H54 (cell line): ENCODE data around the gene IZUMO2.

Experiments
- DNase-seq: peaks from one replicate; pipeline ENCODE4 v3.0.0; 2011; ENCODE audit warnings: low spot score, mixed read lengths; ENCODE audit not compliant: insufficient read length
- FAIRE-seq: peaks from 3 replicates; lab custom pipeline; 2011; peaks lifted over from hg19 to GRCh38; lab: Jason Lieb, UNC
- POLR2A ChIP-seq: IDR thresholded peaks from 2 replicates; pipeline ENCODE4 v1.6.1; 2011; ENCODE audit warnings: low read depth, mild to moderate bottlenecking, low read length

Gene IZUMO2

GRCh38 chr19:50197348-50197747, 34.3 kb upstream of the IZUMO2 start:
- DNase-seq (no peak), FAIRE-seq (no peak)
- no peak for TF ChIP-seq POLR2A

- no peak for FAIRE-seq
- no peak for DNase-seq
- TF ChIP-seq POLR2A: no peak
Measured at GRCh38 chr19:50196322-50196932, 33.3 kb upstream of the IZUMO2 start.

- no peak for TF ChIP-seq POLR2A
- DNase-seq: no peak
- no peak for FAIRE-seq
Measured at GRCh38 chr19:50195224-50195623, 32.1 kb upstream of the IZUMO2 start.

GRCh38 chr19:50192463-50193211, 29.6 kb upstream of the IZUMO2 start:
- no peak for TF ChIP-seq POLR2A
- FAIRE-seq (no peak), DNase-seq (no peak)

- no peak for FAIRE-seq
- TF ChIP-seq POLR2A: no peak
- DNase-seq: no peak
Measured at GRCh38 chr19:50191216-50191615, 28.1 kb upstream of the IZUMO2 start.

GRCh38 chr19:50190439-50190891, 27.4 kb upstream of the IZUMO2 start:
- DNase-seq: no peak
- TF ChIP-seq POLR2A: no peak

GRCh38 chr19:50189331-50189730, 26.2 kb upstream of the IZUMO2 start:
- no peak for FAIRE-seq
- DNase-seq: no peak
- no peak for TF ChIP-seq POLR2A

More at GRCh38 chr19:50190439-50190891, 27.4 kb upstream of the IZUMO2 start:
- FAIRE-seq: no peak

GRCh38 chr19:50187937-50188336, 24.9 kb upstream of the IZUMO2 start:
- DNase-seq (no peak), FAIRE-seq (no peak)
- TF ChIP-seq POLR2A: no peak

- FAIRE-seq (no peak), DNase-seq (no peak)
- no peak for TF ChIP-seq POLR2A
Measured at GRCh38 chr19:50184196-50184595, 21.1 kb upstream of the IZUMO2 start.

- FAIRE-seq (no peak), DNase-seq (no peak)
- no peak for TF ChIP-seq POLR2A
Measured at GRCh38 chr19:50181121-50181520, 18.0 kb upstream of the IZUMO2 start.

GRCh38 chr19:50178859-50179537, 15.9 kb upstream of the IZUMO2 start:
- no peak for FAIRE-seq
- TF ChIP-seq POLR2A: no peak
- no peak for DNase-seq

GRCh38 chr19:50178320-50178719, 15.2 kb upstream of the IZUMO2 start:
- TF ChIP-seq POLR2A: no peak
- DNase-seq: no peak

GRCh38 chr19:50176775-50177174, 13.7 kb upstream of the IZUMO2 start:
- FAIRE-seq (no peak), DNase-seq (no peak)
- TF ChIP-seq POLR2A: no peak

More at GRCh38 chr19:50178320-50178719, 15.2 kb upstream of the IZUMO2 start:
- FAIRE-seq: no peak

GRCh38 chr19:50175924-50176323, 12.8 kb upstream of the IZUMO2 start:
- no peak for TF ChIP-seq POLR2A
- DNase-seq (no peak), FAIRE-seq (no peak)
